Transverse colon (tissue), 4 donors: ENCODE measurements around the gene NCK1.

ENCODE experiments used
- CTCF ChIP-seq, 5 experiments: fragments of 200-600 bp in 3 of 5; fragments of 450-650 bp in 2 of 5; sonication (generic) in 3 of 5; IDR thresholded peaks; 1 replicate in 2 of 5; 2 replicates in 3 of 5; pipeline ENCODE4 v1.5.1; 2016 to 2017; ENCODE audit warnings: antibody characterized with exemption in 5 of 5, inconsistent platforms in 3 of 5, mild to moderate bottlenecking in 2 of 5, moderate library complexity in 1 of 5
- EP300 ChIP-seq: sonication (generic); formaldehyde crosslinking; IDR thresholded peaks from one replicate; pipeline ENCODE4 v1.6.1; 2017; ENCODE audit warnings: antibody characterized with exemption, low read depth
- POLR2A ChIP-seq: fragments of 450-650 bp; IDR thresholded peaks from one replicate; pipeline ENCODE4 v1.6.1; 2016; ENCODE audit warnings: antibody characterized with exemption, mild to moderate bottlenecking, moderate library complexity
- POLR2AphosphoS5 ChIP-seq, 3 donors: sonication (generic); formaldehyde crosslinking; IDR thresholded peaks; one replicate each; pipeline ENCODE4 v1.6.1; 2016; ENCODE audit warnings: antibody characterized with exemption in 3 of 3

DNA sequence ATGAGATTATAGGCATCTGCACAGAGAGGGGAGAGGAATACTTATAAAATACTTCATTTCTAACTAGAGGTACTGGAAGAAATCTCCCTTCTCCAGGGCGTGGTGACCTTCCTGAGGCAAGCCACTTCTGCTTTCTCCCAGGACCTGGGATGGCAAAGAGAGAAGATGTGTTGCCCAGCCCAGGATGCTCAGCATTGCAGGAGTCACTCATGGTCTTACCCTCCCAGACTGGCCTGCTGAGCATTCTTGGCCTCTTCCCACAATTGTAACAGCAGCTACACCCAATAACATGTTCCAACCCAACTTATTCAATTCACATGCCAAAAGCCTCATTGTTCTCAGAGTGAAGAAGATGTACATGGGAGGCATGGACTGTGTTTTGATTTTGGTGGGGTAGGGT, 133.6 kb downstream of the NCK1 start:
- no peak for TF ChIP-seq CTCF (IDR thresholded peaks at IDR 0.05)
- TF ChIP-seq POLR2A, result no peak
- TF ChIP-seq POLR2AphosphoS5 (IDR thresholded peaks at IDR 0.05), result no peak
- no peak for TF ChIP-seq EP300
